ENCODE results near the gene KCNK16. TPM values are rescaled to one million over a fixed set of nuclear protein-coding genes. Genes with fewer than 3 reads are reported as not detected.

The KCNK16 gene
- total RNA-seq, 1 experiment from 2014 or later, result not detected

GRCh38 chr6:39300739-39301138 lies 21.8 kb downstream of the KCNK16 start:
- no TSS peak for BruUV-seq (replicated peaks)
- Histone ChIP-seq H3K27me3 (ENCODE audit: control insufficient read depth, insufficient read depth, low read length) (peaks cover 2% of the 10 kb centered on the region; the same call in 1 of the 2 replicates), H3K9me3 (ENCODE audit: control insufficient read depth, insufficient read depth, low read depth, low read length) (no peaks in the 10 kb centered on the region), H3K27ac (ENCODE audit: low read length) (no peak overlapping the region), H3K36me3 (ENCODE audit: control insufficient read depth, insufficient read depth, low read length) (no peaks in the 10 kb centered on the region), H3K4me3 (ENCODE audit: low read depth in 2 of 2, low read length in 2 of 2) (no peak overlapping the region), H3K4me1 (ENCODE audit: control insufficient read depth, insufficient read depth, low read length) (no peaks in the 10 kb centered on the region)
- in situ Hi-C loops (cut with HindIII; ENCODE audit: low pct_unique_long_range_greater_than_20kb, low sequenced_read_pairs), result no loop called here
- POLR2A ChIA-PET, result interaction anchor here (0.5 kb wide), 1 partner anchor 109 kb away, joined by 4 read pairs; no protein-coding TSS in a partner anchor
- DNase-seq (ENCODE audit: low read depth, low spot score) (no peak), ATAC-seq (no peak)
- TF ChIP-seq, protein P1, sequence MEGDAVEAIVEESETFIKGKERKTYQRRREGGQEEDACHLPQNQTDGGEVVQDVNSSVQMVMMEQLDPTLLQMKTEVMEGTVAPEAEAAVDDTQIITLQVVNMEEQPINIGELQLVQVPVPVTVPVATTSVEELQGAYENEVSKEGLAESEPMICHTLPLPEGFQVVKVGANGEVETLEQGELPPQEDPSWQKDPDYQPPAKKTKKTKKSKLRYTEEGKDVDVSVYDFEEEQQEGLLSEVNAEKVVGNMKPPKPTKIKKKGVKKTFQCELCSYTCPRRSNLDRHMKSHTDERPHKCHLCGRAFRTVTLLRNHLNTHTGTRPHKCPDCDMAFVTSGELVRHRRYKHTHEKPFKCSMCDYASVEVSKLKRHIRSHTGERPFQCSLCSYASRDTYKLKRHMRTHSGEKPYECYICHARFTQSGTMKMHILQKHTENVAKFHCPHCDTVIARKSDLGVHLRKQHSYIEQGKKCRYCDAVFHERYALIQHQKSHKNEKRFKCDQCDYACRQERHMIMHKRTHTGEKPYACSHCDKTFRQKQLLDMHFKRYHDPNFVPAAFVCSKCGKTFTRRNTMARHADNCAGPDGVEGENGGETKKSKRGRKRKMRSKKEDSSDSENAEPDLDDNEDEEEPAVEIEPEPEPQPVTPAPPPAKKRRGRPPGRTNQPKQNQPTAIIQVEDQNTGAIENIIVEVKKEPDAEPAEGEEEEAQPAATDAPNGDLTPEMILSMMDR (IDR thresholded peaks at IDR 0.05), result no peak
- TF ChIP-seq, protein P2, sequence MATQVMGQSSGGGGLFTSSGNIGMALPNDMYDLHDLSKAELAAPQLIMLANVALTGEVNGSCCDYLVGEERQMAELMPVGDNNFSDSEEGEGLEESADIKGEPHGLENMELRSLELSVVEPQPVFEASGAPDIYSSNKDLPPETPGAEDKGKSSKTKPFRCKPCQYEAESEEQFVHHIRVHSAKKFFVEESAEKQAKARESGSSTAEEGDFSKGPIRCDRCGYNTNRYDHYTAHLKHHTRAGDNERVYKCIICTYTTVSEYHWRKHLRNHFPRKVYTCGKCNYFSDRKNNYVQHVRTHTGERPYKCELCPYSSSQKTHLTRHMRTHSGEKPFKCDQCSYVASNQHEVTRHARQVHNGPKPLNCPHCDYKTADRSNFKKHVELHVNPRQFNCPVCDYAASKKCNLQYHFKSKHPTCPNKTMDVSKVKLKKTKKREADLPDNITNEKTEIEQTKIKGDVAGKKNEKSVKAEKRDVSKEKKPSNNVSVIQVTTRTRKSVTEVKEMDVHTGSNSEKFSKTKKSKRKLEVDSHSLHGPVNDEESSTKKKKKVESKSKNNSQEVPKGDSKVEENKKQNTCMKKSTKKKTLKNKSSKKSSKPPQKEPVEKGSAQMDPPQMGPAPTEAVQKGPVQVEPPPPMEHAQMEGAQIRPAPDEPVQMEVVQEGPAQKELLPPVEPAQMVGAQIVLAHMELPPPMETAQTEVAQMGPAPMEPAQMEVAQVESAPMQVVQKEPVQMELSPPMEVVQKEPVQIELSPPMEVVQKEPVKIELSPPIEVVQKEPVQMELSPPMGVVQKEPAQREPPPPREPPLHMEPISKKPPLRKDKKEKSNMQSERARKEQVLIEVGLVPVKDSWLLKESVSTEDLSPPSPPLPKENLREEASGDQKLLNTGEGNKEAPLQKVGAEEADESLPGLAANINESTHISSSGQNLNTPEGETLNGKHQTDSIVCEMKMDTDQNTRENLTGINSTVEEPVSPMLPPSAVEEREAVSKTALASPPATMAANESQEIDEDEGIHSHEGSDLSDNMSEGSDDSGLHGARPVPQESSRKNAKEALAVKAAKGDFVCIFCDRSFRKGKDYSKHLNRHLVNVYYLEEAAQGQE (IDR thresholded peaks at IDR 0.05; ENCODE audit: insufficient read depth in 1 of 2, low read depth in 2 of 2, low read length in 1 of 2), result no peak
- CTCF ChIA-PET, result interaction anchor here (0.7 kb wide), 2 partner anchors 10 to 399 kb away, joined by 3 read pairs; no protein-coding TSS in a partner anchor
- intact Hi-C loops (cut with micrococcal nuclease; ENCODE audit: unreplicated experiment), result loop anchor here (10.0 kb wide), 1 partner anchor 56 kb away; no protein-coding TSS in a partner anchor

DNA sequence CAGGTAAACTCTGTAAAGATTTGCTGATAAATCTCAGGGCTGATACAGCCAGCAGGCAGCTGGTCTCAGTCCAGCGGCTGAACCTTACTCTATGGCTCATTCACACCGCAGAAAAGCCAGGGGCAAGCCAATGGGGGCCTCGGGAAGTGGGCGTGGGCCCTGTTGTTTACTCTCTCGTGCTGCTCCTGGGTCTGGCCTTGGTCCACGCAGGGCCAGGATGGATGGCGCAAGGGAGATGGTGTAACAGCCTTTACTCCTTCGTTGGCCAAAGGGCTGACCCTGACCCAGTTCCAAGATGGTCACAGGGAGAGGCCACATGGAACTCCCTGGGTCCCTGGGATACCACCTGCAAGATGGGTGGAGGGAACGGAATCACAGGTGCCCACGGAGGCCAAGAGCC lies 24.4 kb downstream of the KCNK16 start:
- POLR2A ChIA-PET, result no interaction called here
- CTCF ChIA-PET, result no interaction called here
- H3K4me3 ChIP-seq (ENCODE audit: low read depth in 2 of 2, low read length in 2 of 2), result no peak overlapping the region
- in situ Hi-C loops (cut with HindIII; ENCODE audit: low pct_unique_long_range_greater_than_20kb, low sequenced_read_pairs), result no loop called here
- DNase-seq (ENCODE audit: low read depth, low spot score) (no peak), ATAC-seq (no peak)
- no peaks in the 10 kb centered on the region for H3K36me3 ChIP-seq (ENCODE audit: control insufficient read depth, insufficient read depth, low read length)
- H3K4me1 ChIP-seq (ENCODE audit: control insufficient read depth, insufficient read depth, low read length), result no peaks in the 10 kb centered on the region
- H3K27me3 ChIP-seq (ENCODE audit: control insufficient read depth, insufficient read depth, low read length), result peaks cover 2% of the 10 kb centered on the region; the same call in 1 of the 2 replicates
- TF ChIP-seq SIN3A (IDR thresholded peaks at IDR 0.05; ENCODE audit: borderline replicate concordance, insufficient read depth, low read depth, low read length), result no peak
- TF ChIP-seq, protein P2 (IDR thresholded peaks at IDR 0.05; ENCODE audit: insufficient read depth in 1 of 2, low read depth in 2 of 2, low read length in 1 of 2), result no peak
- TF ChIP-seq POLR2AphosphoS5 (IDR thresholded peaks at IDR 0.05; ENCODE audit: low read depth, low read length), result no peak
- no peak for TF ChIP-seq TCF7L2 (IDR thresholded peaks at IDR 0.05; ENCODE audit: low read depth, low read length)
- TF ChIP-seq, protein P1 (IDR thresholded peaks at IDR 0.05), result no peak
- no peak overlapping the region for H3K27ac ChIP-seq (ENCODE audit: low read length)
- no peaks in the 10 kb centered on the region for H3K9me3 ChIP-seq (ENCODE audit: control insufficient read depth, insufficient read depth, low read depth, low read length)
- intact Hi-C loops (cut with micrococcal nuclease; ENCODE audit: unreplicated experiment), result no loop called here
- no TSS peak for BruUV-seq (replicated peaks)
